H1 (cell line): ENCODE measurements around the gene STX5.

Experiments used
- RXRA ChIP-seq: IDR thresholded peaks from 2 replicates; pipeline ENCODE4 v1.6.1; 2011; ENCODE audit warnings: low read depth, mild to moderate bottlenecking, low read length, moderate library complexity; ENCODE audit not compliant: insufficient read depth
- TAF1 ChIP-seq: IDR thresholded peaks from 2 replicates; pipeline ENCODE4 v1.6.1; 2011; ENCODE audit warnings: mild to moderate bottlenecking, low read depth, low read length
- YY1 ChIP-seq: IDR thresholded peaks from 2 replicates; pipeline ENCODE4 v1.6.1; 2011; ENCODE audit warnings: low read depth, mild to moderate bottlenecking, low read length
- TF ChIP-seq, protein P1 (sequence below): IDR thresholded peaks from 2 replicates; pipeline ENCODE4 v1.6.1; 2012; ENCODE audit warnings: low read length, inconsistent platforms

- TF ChIP-seq TAF1 (0 out of 2 replicates have a peak, but pooled peaks have one; percentile 6), YY1 (no peak), RXRA (no peak)
- TF ChIP-seq, protein P1, sequence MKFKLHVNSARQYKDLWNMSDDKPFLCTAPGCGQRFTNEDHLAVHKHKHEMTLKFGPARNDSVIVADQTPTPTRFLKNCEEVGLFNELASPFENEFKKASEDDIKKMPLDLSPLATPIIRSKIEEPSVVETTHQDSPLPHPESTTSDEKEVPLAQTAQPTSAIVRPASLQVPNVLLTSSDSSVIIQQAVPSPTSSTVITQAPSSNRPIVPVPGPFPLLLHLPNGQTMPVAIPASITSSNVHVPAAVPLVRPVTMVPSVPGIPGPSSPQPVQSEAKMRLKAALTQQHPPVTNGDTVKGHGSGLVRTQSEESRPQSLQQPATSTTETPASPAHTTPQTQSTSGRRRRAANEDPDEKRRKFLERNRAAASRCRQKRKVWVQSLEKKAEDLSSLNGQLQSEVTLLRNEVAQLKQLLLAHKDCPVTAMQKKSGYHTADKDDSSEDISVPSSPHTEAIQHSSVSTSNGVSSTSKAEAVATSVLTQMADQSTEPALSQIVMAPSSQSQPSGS, result no peak
Measured at GRCh38 chr11:62879235-62879978, 47.6 kb upstream of the STX5 start.
